ENCODE data around the gene ESRRB. TPM values are rescaled to one million over a fixed set of nuclear protein-coding genes. Genes with fewer than 3 reads are reported as not detected.

The ESRRB gene
- total RNA-seq, 2 experiments from 2014 or later, result 0.10 TPM; not detected in 1

DNA sequence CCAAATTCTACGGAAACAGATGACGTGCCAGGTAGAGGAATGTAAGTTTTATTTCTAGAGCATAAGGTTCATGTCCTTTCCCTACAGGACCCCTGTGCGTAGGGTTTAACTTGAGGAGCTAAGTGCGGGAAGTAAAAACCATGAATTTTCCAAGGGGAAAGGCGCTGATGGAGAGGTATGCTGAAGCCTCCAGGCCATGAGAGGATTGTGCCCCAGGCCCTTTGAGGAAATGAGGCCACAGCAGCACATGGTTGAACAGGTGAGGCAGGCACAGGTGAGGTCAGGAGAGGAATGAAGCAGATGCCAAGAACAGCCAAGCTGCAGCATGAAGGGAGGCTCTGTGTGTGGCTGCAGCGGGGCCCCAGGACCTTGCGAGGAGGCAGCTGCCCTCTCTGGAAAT is 14.7 kb downstream of the ESRRB start:
- CTCF ChIA-PET, result interaction anchor here (1.8 kb wide), 1 partner anchor 340 kb away, joined by 6 read pairs; no protein-coding TSS in a partner anchor
- Mint-ChIP-seq H3K27ac (no peak overlapping the region), H3K27me3 (peaks cover 20% of the 10 kb centered on the region), H3K4me3 (no peak overlapping the region), H3K36me3 (no peaks in the 10 kb centered on the region), H3K9me3 (no peaks in the 10 kb centered on the region), H3K4me1 (ENCODE audit: low read depth) (no peaks in the 10 kb centered on the region)
- DNase-seq, result no peak
- intact Hi-C loops (cut with micrococcal nuclease), result no loop called here
- POLR2A ChIA-PET, result no interaction called here

DNA sequence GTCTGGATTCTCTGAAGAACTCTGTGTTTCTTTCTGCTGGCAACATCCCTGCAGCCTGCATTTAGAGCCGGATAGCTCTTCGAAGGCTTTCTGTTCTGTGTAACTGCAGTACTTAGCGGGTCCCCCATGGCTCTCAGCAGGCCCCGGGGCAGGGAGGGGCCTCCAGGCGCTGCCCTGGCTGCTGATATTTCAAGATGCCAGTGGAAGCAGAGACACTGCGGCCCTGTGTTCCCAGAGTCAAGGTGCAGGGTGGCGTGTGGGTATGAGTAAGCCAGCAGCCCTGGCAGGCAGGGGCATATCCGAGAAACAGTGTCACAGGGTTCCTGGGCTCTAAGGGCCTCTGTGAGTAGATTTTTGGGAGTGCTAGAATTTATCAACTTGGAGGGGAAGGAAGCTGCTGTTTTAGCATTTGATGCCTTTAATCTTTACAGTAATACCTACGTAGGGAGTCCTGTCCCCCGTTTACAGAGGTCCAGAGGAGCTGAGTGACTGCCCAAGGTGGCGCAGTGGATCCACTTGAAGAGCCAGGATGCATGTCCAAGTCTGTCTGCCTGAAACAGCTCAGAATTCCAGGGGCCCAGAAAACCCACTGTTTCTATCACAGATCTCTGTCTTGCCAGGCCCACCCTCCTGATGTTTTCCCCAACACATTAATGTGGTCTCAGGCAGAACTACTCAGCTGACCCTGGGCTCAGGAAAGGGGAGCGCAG is 16.2 kb downstream of the ESRRB start:
- CTCF ChIA-PET, result interaction anchor here (1.8 kb wide), 1 partner anchor 341 kb away, joined by 6 read pairs; no protein-coding TSS in a partner anchor
- Mint-ChIP-seq H3K27ac (no peak overlapping the region), H3K27me3 (peaks cover 17% of the 10 kb centered on the region), H3K36me3 (no peaks in the 10 kb centered on the region), H3K4me1 (ENCODE audit: low read depth) (no peaks in the 10 kb centered on the region), H3K4me3 (no peak overlapping the region), H3K9me3 (no peaks in the 10 kb centered on the region)
- POLR2A ChIA-PET, result no interaction called here
- DNase-seq, result no peak
- intact Hi-C loops (cut with micrococcal nuclease), result no loop called here

GRCh38 chr14:76394569-76394968 is 18.6 kb downstream of the ESRRB start:
- CTCF ChIA-PET, result no interaction called here
- POLR2A ChIA-PET, result no interaction called here
- Mint-ChIP-seq H3K27me3 (peaks cover 7% of the 10 kb centered on the region), H3K9me3 (no peaks in the 10 kb centered on the region), H3K36me3 (no peaks in the 10 kb centered on the region), H3K27ac (no peak overlapping the region), H3K4me1 (ENCODE audit: low read depth) (no peaks in the 10 kb centered on the region), H3K4me3 (no peak overlapping the region)
- DNase-seq, result no peak
- intact Hi-C loops (cut with micrococcal nuclease), result no loop called here

DNA sequence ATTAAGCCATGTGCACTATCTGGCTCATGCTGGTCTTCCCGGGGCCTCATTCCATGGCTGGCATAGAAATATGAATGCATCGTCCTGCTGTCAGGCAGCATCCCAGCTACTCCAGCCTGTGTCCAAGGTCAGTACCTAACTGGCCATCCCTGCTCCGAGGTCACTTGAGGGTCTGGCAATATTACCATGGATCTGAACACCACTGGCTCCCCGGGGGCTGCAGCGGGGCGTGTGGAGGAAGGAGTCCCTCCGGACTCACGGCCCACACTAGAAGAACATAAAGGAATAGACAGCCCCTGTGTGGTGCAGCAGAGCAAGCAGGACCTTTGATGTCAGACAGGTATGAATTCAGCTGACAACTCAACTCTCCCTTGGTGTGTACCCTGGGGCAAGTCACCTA is 19.2 kb downstream of the ESRRB start:
- Mint-ChIP-seq H3K36me3 (no peaks in the 10 kb centered on the region), H3K9me3 (no peaks in the 10 kb centered on the region), H3K4me3 (no peak overlapping the region), H3K27me3 (peaks cover 3% of the 10 kb centered on the region), H3K4me1 (ENCODE audit: low read depth) (no peaks in the 10 kb centered on the region), H3K27ac (no peak overlapping the region)
- intact Hi-C loops (cut with micrococcal nuclease), result no loop called here
- ChIA-PET CTCF (interaction anchor here (1.0 kb wide), 1 partner anchor 8 kb away, joined by 4 read pairs; no protein-coding TSS in a partner anchor), POLR2A (no interaction called here)
- DNase-seq, result no peak

- H3K36me3 Mint-ChIP-seq, result no peaks in the 10 kb centered on the region
- no peaks in the 10 kb centered on the region for H3K9me3 Mint-ChIP-seq
- POLR2A ChIA-PET, result no interaction called here
- no peak overlapping the region for H3K4me3 Mint-ChIP-seq
- no peak overlapping the region for H3K27ac Mint-ChIP-seq
- intact Hi-C loops (cut with micrococcal nuclease), result no loop called here
- CTCF ChIA-PET, result no interaction called here
- no peak for DNase-seq
- no peaks in the 10 kb centered on the region for H3K27me3 Mint-ChIP-seq
- no peaks in the 10 kb centered on the region for H3K4me1 Mint-ChIP-seq (ENCODE audit: low read depth)
Measured at GRCh38 chr14:76396714-76397187, 20.8 kb downstream of the ESRRB start.

GRCh38 chr14:76405627-76406026 is 29.7 kb downstream of the ESRRB start:
- POLR2A ChIA-PET, result no interaction called here
- H3K27me3 Mint-ChIP-seq, result peaks cover 10% of the 10 kb centered on the region
- H3K4me1 Mint-ChIP-seq (ENCODE audit: low read depth), result no peaks in the 10 kb centered on the region
- no peak overlapping the region for H3K4me3 Mint-ChIP-seq
- no peak for DNase-seq
- no peaks in the 10 kb centered on the region for H3K9me3 Mint-ChIP-seq
- CTCF ChIA-PET, result no interaction called here
- no peaks in the 10 kb centered on the region for H3K36me3 Mint-ChIP-seq
- no peak overlapping the region for H3K27ac Mint-ChIP-seq
- intact Hi-C loops (cut with micrococcal nuclease), result no loop called here

DNA sequence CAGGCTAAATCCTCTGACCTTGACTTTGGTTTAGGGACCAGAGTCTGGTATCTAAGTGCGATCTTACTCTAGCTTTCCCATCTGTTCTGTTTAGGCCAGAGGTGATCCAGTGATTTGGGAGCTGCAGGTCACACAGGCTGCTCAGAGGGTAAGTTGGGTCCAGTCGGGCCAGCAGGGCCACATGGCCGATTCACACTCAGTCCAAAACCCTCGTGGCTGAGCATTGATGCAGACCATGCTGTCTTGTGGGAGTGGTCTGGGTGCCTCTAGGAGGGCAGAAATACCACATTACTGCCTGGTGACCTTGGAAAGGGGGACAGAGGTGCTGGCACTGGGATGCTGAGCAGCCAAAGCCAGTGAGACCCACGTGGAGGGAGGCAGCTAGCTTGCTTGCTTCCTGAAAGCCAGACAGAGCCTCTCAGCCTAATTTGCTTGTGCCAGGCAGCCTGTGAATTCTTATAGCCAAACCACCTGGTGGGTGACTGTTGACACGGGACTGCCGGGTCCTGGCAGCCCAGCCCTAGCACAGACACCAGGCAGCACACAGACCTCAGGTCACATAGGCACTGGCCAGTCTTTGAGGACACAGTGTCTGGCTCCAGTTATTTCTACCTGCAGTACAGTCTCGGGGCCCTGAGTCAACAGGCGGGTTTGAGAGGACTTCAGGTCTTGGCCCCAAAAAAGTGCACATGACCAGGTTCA is 31.7 kb downstream of the ESRRB start:
- no peaks in the 10 kb centered on the region for H3K9me3 Mint-ChIP-seq
- CTCF ChIA-PET, result no interaction called here
- DNase-seq, result no peak
- intact Hi-C loops (cut with micrococcal nuclease), result no loop called here
- H3K27ac Mint-ChIP-seq, result no peak overlapping the region
- peaks cover 15% of the 10 kb centered on the region for H3K27me3 Mint-ChIP-seq
- H3K36me3 Mint-ChIP-seq, result no peaks in the 10 kb centered on the region
- no peaks in the 10 kb centered on the region for H3K4me1 Mint-ChIP-seq (ENCODE audit: low read depth)
- POLR2A ChIA-PET, result no interaction called here
- no peak overlapping the region for H3K4me3 Mint-ChIP-seq

DNA sequence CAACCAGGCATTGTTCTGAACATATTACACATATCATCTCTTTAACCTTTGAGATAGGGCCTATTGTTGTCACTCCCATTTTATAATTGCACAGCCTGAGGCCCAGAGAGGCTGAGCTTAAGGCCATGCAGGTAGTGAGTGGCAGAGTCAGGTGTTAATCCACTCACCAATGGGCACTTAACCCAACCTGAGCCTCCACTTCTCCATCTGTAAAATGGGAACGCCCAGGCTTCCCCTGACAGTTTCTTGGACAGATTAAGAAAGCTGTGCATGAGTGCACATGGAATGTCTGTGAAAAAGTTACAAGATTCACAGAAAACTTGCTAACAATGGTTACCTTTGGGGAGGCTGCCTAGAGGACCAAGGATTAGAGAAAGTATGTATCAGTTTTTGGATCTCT is 32.9 kb downstream of the ESRRB start:
- intact Hi-C loops (cut with micrococcal nuclease), result no loop called here
- H3K4me1 Mint-ChIP-seq (ENCODE audit: low read depth), result no peaks in the 10 kb centered on the region
- H3K9me3 Mint-ChIP-seq, result no peaks in the 10 kb centered on the region
- no peak overlapping the region for H3K4me3 Mint-ChIP-seq
- H3K27me3 Mint-ChIP-seq, result peaks cover 16% of the 10 kb centered on the region
- no peak overlapping the region for H3K27ac Mint-ChIP-seq
- ChIA-PET POLR2A (no interaction called here), CTCF (interaction anchor here (0.7 kb wide), 1 partner anchor 22 kb away, joined by 3 read pairs; no protein-coding TSS in a partner anchor)
- no peaks in the 10 kb centered on the region for H3K36me3 Mint-ChIP-seq
- no peak for DNase-seq

DNA sequence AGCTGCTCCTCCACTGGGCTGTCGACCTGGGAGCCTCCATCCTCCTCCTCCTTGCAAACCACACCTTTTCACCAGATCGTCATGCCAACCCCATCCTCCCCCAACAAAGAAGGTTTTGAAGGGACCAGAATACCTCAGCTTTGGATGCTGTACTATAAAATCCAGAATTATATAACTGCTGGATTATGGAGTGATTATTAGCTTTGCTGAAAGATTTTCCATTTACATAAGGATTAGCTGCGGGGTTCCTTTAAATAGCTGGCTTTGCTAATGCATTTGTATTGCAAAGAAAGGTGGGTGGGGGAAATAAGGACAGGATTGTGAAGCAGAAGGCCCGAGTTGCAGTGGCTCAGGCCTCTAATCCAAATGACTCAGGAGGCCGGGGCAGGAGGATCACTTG is 36.6 kb downstream of the ESRRB start:
- ChIA-PET CTCF (no interaction called here), POLR2A (no interaction called here)
- Mint-ChIP-seq H3K27me3 (peaks cover 26% of the 10 kb centered on the region), H3K27ac (no peak overlapping the region), H3K9me3 (no peaks in the 10 kb centered on the region), H3K4me1 (ENCODE audit: low read depth) (peaks cover 4% of the 10 kb centered on the region), H3K4me3 (no peak overlapping the region), H3K36me3 (no peaks in the 10 kb centered on the region)
- no peak for DNase-seq
- intact Hi-C loops (cut with micrococcal nuclease), result no loop called here

DNA sequence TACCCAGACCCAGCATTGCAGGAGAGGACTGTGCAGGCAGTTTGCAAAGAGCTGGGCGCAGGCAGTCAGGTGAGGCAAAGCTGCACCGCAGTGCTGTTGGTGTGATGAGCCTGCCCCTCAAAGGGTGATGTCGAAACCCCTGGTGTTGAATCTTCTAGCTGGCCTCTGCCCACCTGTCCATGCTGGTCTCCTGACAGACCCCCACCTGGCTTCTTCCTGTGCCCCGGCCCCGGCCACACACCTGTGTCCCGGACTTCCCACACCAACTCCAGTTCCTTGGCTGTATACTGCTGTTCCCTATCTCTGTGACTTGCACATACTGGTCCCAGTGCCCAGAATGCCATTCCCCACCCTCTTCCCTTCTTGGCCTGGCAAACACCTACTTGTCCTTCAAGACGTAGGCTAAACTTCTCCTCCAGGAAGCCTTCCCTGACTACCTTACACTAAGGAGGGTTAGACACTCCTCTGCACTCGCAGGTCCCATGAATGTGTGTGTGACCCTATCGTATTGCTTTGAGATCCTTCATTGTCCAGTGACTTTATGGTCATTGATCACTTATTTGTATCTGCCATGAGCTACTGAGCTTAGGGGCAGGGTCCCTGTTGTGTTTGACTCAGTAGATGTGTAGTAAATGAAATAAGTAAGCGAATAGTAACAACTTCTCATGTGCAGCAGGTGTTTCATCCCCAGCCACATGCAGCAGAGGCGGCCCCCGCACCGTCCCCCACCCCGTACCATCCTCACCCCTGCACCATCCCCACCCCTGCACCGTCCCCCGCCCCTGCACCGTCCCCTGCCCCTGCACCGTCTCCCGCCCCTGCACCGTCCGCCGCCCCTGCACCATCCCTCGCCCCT is 37.4 kb downstream of the ESRRB start:
- CTCF ChIA-PET, result no interaction called here
- DNase-seq, result no peak
- Mint-ChIP-seq H3K4me1 (ENCODE audit: low read depth) (peaks cover 4% of the 10 kb centered on the region), H3K36me3 (no peaks in the 10 kb centered on the region), H3K9me3 (no peaks in the 10 kb centered on the region), H3K4me3 (no peak overlapping the region), H3K27ac (no peak overlapping the region), H3K27me3 (peaks cover 24% of the 10 kb centered on the region)
- POLR2A ChIA-PET, result no interaction called here
- intact Hi-C loops (cut with micrococcal nuclease), result no loop called here

DNA sequence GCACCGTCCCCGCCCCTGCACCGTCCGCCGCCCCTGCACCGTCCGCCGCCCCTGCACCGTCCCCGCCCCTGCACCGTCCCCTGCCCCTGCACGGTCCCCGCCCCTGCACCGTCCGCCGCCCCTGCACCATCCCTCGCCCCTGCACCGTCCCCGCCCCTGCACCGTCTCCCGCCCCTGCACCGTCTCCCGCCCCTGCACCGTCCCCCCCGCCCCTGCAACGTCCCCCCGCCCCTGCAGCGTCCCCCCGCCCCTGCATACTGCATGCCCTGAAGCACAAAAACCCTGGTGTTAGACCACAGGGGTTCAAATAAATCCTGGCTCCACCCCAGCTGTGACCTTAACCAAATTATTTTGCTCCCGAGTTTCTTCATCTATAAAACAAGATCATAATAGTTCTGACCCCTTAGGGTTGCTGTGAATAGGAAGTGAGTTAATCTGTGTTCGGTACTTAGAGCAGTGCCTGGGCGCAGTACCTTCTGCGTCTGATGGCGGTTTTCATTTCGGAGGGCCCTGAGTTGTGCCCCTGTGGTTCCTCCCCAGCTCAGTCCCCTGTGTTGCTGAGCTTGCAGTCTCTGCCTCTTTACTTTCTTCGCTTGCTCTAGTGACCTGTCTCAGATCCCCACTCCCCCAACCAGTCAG is 38.1 kb downstream of the ESRRB start:
- no peak for DNase-seq
- CTCF ChIA-PET, result no interaction called here
- H3K9me3 Mint-ChIP-seq, result no peaks in the 10 kb centered on the region
- intact Hi-C loops (cut with micrococcal nuclease), result no loop called here
- H3K4me3 Mint-ChIP-seq, result no peak overlapping the region
- POLR2A ChIA-PET, result no interaction called here
- peaks cover 22% of the 10 kb centered on the region for H3K27me3 Mint-ChIP-seq
- H3K27ac Mint-ChIP-seq, result no peak overlapping the region
- no peaks in the 10 kb centered on the region for H3K36me3 Mint-ChIP-seq
- H3K4me1 Mint-ChIP-seq (ENCODE audit: low read depth), result peaks cover 4% of the 10 kb centered on the region

DNA sequence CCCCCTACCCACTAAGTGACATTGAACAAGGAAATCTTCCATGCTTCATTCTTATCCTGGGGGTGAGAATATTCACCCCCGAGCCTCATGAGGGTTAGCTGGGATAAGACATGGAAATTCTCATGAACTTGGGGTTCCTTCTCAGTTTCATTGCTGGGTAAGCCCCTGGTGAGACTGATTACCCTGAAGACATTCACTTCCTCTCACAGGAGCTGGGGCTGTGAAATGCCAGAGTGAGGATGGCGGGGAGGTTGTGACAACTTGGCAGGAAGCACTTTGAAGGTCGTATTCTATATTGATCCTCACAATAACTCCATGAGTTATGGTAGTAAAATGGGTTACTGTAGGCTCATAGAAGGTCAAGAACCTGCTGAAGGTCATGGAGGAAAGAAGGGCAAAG is 43.5 kb downstream of the ESRRB start:
- no peaks in the 10 kb centered on the region for H3K4me1 Mint-ChIP-seq (ENCODE audit: low read depth)
- ChIA-PET CTCF (no interaction called here), POLR2A (no interaction called here)
- intact Hi-C loops (cut with micrococcal nuclease), result no loop called here
- no peak overlapping the region for H3K27ac Mint-ChIP-seq
- peaks cover 8% of the 10 kb centered on the region for H3K27me3 Mint-ChIP-seq
- DNase-seq, result no peak
- no peaks in the 10 kb centered on the region for H3K9me3 Mint-ChIP-seq
- no peaks in the 10 kb centered on the region for H3K36me3 Mint-ChIP-seq
- H3K4me3 Mint-ChIP-seq, result no peak overlapping the region

All from activated CD4-positive, alpha-beta memory T cell treated with anti-CD3 and anti-CD28 coated beads for 36 hours (primary cell).